HepG2 (cell line): Measurements from ENCODE around the gene AKAP12. TPM values are rescaled to one million over a fixed set of nuclear protein-coding genes. Genes with fewer than 3 reads are reported as not detected.

Source experiments
- CHD4 ChIP-seq: fragments of 200-600 bp; sonication (generic); IDR thresholded peaks from 2 replicates; pipeline ENCODE4 v1.7.0; 2017; ENCODE audit warnings: mild to moderate bottlenecking, low read length, borderline replicate concordance
- MTERF4 ChIP-seq: sonication (generic); formaldehyde crosslinking; IDR thresholded peaks from 2 replicates; pipeline ENCODE4 v1.8.0; 2023; ENCODE audit warnings: mild to moderate bottlenecking, missing genetic modification reagents
- RBM39 ChIP-seq: fragments of 200-400 bp; formaldehyde crosslinking; IDR thresholded peaks from one replicate; pipeline ENCODE4 v1.6.1; 2018; ENCODE audit warnings: antibody characterized with exemption, mild to moderate bottlenecking, low read depth, low read length; ENCODE audit not compliant: poor library complexity, severe bottlenecking
- REST ChIP-seq, 2 experiments: IDR thresholded peaks; 2 replicates each; pipeline ENCODE4 v1.6.1; 2011 to 2012; ENCODE audit warnings: low read length in 2 of 2, borderline replicate concordance in 1 of 2, low read depth in 1 of 2, mild to moderate bottlenecking in 1 of 2, moderate library complexity in 1 of 2
- SATB2 ChIP-seq: sonication (generic); formaldehyde crosslinking; IDR thresholded peaks from 2 replicates; pipeline ENCODE4 v1.5.0; 2020; ENCODE audit warnings: missing genetic modification reagents
- SP140L ChIP-seq: sonication (generic); formaldehyde crosslinking; IDR thresholded peaks from 2 replicates; pipeline ENCODE4 v1.4.0; 2020; ENCODE audit warnings: missing genetic modification reagents, borderline replicate concordance
- SPEN ChIP-seq: sonication (generic); formaldehyde crosslinking; IDR thresholded peaks from 2 replicates; pipeline ENCODE4 v1.5.1; 2020; ENCODE audit warnings: low read depth, mild to moderate bottlenecking, missing genetic modification reagents
- TMF1 ChIP-seq: sonication (generic); formaldehyde crosslinking; IDR thresholded peaks from 2 replicates; pipeline ENCODE4 v1.8.1; 2022; ENCODE audit warnings: low read depth, missing genetic modification reagents
- YEATS4 ChIP-seq: sonication (generic); formaldehyde crosslinking; IDR thresholded peaks from 2 replicates; pipeline ENCODE4 v1.4.0; 2020; ENCODE audit warnings: missing genetic modification reagents, borderline replicate concordance
- ZBTB38 ChIP-seq: sonication (generic); formaldehyde crosslinking; IDR thresholded peaks from 2 replicates; pipeline ENCODE4 v1.5.1; 2020; ENCODE audit warnings: mild to moderate bottlenecking, missing genetic modification reagents
- ZBTB46 ChIP-seq: sonication (generic); formaldehyde crosslinking; IDR thresholded peaks from 2 replicates; pipeline ENCODE4 v1.4.0; 2020; ENCODE audit warnings: mild to moderate bottlenecking, missing genetic modification reagents, borderline replicate concordance
- ZNF530 ChIP-seq: sonication (generic); formaldehyde crosslinking; IDR thresholded peaks from 2 replicates; pipeline ENCODE4 v1.5.0; 2020; ENCODE audit warnings: low read depth, mild to moderate bottlenecking, missing genetic modification reagents
- ZNF646 ChIP-seq: sonication (generic); formaldehyde crosslinking; IDR thresholded peaks from 2 replicates; pipeline ENCODE4 v1.9.0; 2021; ENCODE audit warnings: mild to moderate bottlenecking, missing genetic modification reagents
- polyA plus RNA-seq, 8 experiments: library from polyadenylated mRNA; depleted of rRNA in 3 of 8; stranded (reverse) in 7 of 8; unstranded in 1 of 8; fragments of >200 nt; fragmentation: Illumina TruSeq in 4 of 8; extraction: Trizol in 4 of 8; gene quantifications; 2 replicates each; pipeline versions ENCODE4 v1.2.1 to v1.2.3, GENCODE V29; 2011 to 2016; ENCODE audit warnings: low read depth in 4 of 8, missing spikeins in 1 of 8, mixed read lengths in 1 of 8; ENCODE audit not compliant: insufficient read depth in 1 of 8
- total RNA-seq, 5 experiments: library from RNA; depleted of rRNA; stranded (reverse); fragments of >200 nt; fragmentation: Illumina TruSeq; extraction: Trizol; gene quantifications; 2 replicates each; pipeline ENCODE4 v1.2.3, GENCODE V29; 2016; ENCODE audit warnings: low read depth in 1 of 5

Gene AKAP12
- total and polyA plus RNA-seq, 2 of the 13 experiments (the other 11 are each of a cell fraction or from before 2014, with no cell fraction given), result 10.6 to 19.0 TPM

- TF ChIP-seq REST (IDR thresholded peaks at IDR 0.05; ENCODE audit: borderline replicate concordance in 1 of 2, low read depth in 1 of 2, low read length in 2 of 2) (no peak), ZNF646 (CRISPR knock-in tag) (no peak), RBM39 (no peak), SPEN (CRISPR knock-in tag) (no peak), CHD4 (no peak), ZNF530 (CRISPR knock-in tag) (no peak), YEATS4 (CRISPR knock-in tag) (0 out of 2 replicates have a peak, but pooled peaks have one; percentile 56), ZBTB46 (CRISPR knock-in tag) (no peak), ZBTB38 (CRISPR knock-in tag) (no peak), SATB2 (CRISPR knock-in tag) (no peak), SP140L (no peak), TMF1 (no peak), MTERF4 (CRISPR knock-in tag) (0 out of 2 replicates have a peak, but pooled peaks have one; percentile 1)
Observed at GRCh38 chr6:151391471-151392413, 152.0 kb downstream of the AKAP12 start, which contains the start of gene ZBTB2 (continued).
